HepG2 (cell line): ENCODE data around the gene NXN. TPM values are rescaled to one million over a fixed set of nuclear protein-coding genes. Genes with fewer than 3 reads are reported as not detected.

Experiments
- ATF7-NPFF ChIP-seq: sonication (generic); formaldehyde crosslinking; IDR thresholded peaks from 2 replicates; pipeline ENCODE4 v1.8.1; 2023; ENCODE audit warnings: mild to moderate bottlenecking, low read depth, missing genetic modification reagents, moderate library complexity
- CENPX ChIP-seq: sonication (generic); formaldehyde crosslinking; IDR thresholded peaks from 2 replicates; pipeline ENCODE4 v1.9.0; 2021; ENCODE audit warnings: mild to moderate bottlenecking, missing genetic modification reagents, moderate library complexity
- CHD4 ChIP-seq: fragments of 200-600 bp; sonication (generic); IDR thresholded peaks from 2 replicates; pipeline ENCODE4 v1.7.0; 2017; ENCODE audit warnings: mild to moderate bottlenecking, low read length, borderline replicate concordance
- DR1 ChIP-seq: sonication (generic); formaldehyde crosslinking; IDR thresholded peaks from 2 replicates; pipeline ENCODE4 v1.8.0; 2021; ENCODE audit warnings: mild to moderate bottlenecking, missing genetic modification reagents, inconsistent platforms
- FOXC1 ChIP-seq: sonication (generic); formaldehyde crosslinking; IDR thresholded peaks from 2 replicates; pipeline ENCODE4 v1.8.0; 2022; ENCODE audit warnings: mild to moderate bottlenecking, missing genetic modification reagents, borderline replicate concordance
- FOXO1 ChIP-seq: sonication (generic); formaldehyde crosslinking; IDR thresholded peaks from 2 replicates; pipeline ENCODE4 v1.4.0; 2020; ENCODE audit warnings: missing genetic modification reagents
- GMEB1 ChIP-seq: sonication (generic); formaldehyde crosslinking; IDR thresholded peaks from 2 replicates; pipeline ENCODE4 v1.5.1; 2020; ENCODE audit warnings: missing genetic modification reagents, mild to moderate bottlenecking, borderline replicate concordance
- HOXA3 ChIP-seq: sonication (generic); formaldehyde crosslinking; IDR thresholded peaks from 2 replicates; pipeline ENCODE4 v1.5.0; 2020; ENCODE audit warnings: missing genetic modification reagents
- HOXA9 ChIP-seq: sonication (generic); formaldehyde crosslinking; IDR thresholded peaks from 2 replicates; pipeline ENCODE4 v1.8.1; 2022; ENCODE audit warnings: missing genetic modification reagents, mild to moderate bottlenecking, moderate library complexity, borderline replicate concordance
- HOXD1 ChIP-seq: sonication (generic); formaldehyde crosslinking; IDR thresholded peaks from 2 replicates; pipeline ENCODE4 v1.5.0; 2020; ENCODE audit warnings: missing genetic modification reagents
- NFE2L1 ChIP-seq: sonication (generic); formaldehyde crosslinking; IDR thresholded peaks from 2 replicates; pipeline ENCODE4 v1.4.0; 2020; ENCODE audit warnings: missing genetic modification reagents, mild to moderate bottlenecking, borderline replicate concordance
- PLSCR1 ChIP-seq: sonication (generic); formaldehyde crosslinking; IDR thresholded peaks from 2 replicates; pipeline ENCODE4 v1.5.0; 2020; ENCODE audit warnings: missing genetic modification reagents, mild to moderate bottlenecking, borderline replicate concordance
- RXRA ChIP-seq: sonication (generic); formaldehyde crosslinking; IDR thresholded peaks from 2 replicates; pipeline ENCODE4 v1.5.1; 2020; ENCODE audit warnings: missing genetic modification reagents
- SIN3A ChIP-seq: IDR thresholded peaks from 2 replicates; pipeline ENCODE4 v1.6.1; 2011; ENCODE audit warnings: low read depth, mild to moderate bottlenecking, control low read depth, low read length, borderline replicate concordance
- SMAD1 ChIP-seq: sonication (generic); formaldehyde crosslinking; IDR thresholded peaks from 2 replicates; pipeline ENCODE4 v1.4.0; 2020; ENCODE audit warnings: missing genetic modification reagents, low read depth, mild to moderate bottlenecking, borderline replicate concordance
- ZBTB2 ChIP-seq: sonication (generic); formaldehyde crosslinking; IDR thresholded peaks from 2 replicates; pipeline ENCODE4 v1.8.0; 2022; ENCODE audit warnings: low read depth, missing genetic modification reagents
- ZBTB34 ChIP-seq: sonication (generic); formaldehyde crosslinking; IDR thresholded peaks from 2 replicates; pipeline ENCODE4 v1.8.0; 2022; ENCODE audit warnings: mild to moderate bottlenecking, missing genetic modification reagents
- ZBTB7A ChIP-seq: sonication (generic); formaldehyde crosslinking; IDR thresholded peaks from 2 replicates; pipeline ENCODE4 v1.8.0; 2022; ENCODE audit warnings: mild to moderate bottlenecking, missing genetic modification reagents
- ZNF225 ChIP-seq: sonication (generic); formaldehyde crosslinking; IDR thresholded peaks from 2 replicates; pipeline ENCODE4 v1.4.0; 2020; ENCODE audit warnings: mild to moderate bottlenecking, missing genetic modification reagents
- ZNF256 ChIP-seq: sonication (generic); formaldehyde crosslinking; conservative IDR thresholded peaks from 2 replicates; pipeline ENCODE4 v1.4.0; 2020; ENCODE audit warnings: missing genetic modification reagents
- ZNF607 ChIP-seq: sonication (generic); formaldehyde crosslinking; IDR thresholded peaks from 2 replicates; pipeline ENCODE4 v1.5.1; 2020; ENCODE audit warnings: missing genetic modification reagents, mild to moderate bottlenecking, borderline replicate concordance
- ZNF768 ChIP-seq: sonication (generic); formaldehyde crosslinking; IDR thresholded peaks from 2 replicates; pipeline ENCODE4 v1.4.0; 2020; ENCODE audit warnings: missing genetic modification reagents
- ZNF775 ChIP-seq: sonication (generic); formaldehyde crosslinking; IDR thresholded peaks from 2 replicates; pipeline ENCODE4 v1.4.0; 2020; ENCODE audit warnings: missing genetic modification reagents, mild to moderate bottlenecking, moderate library complexity, borderline replicate concordance
- ZNF781 ChIP-seq: sonication (generic); formaldehyde crosslinking; IDR thresholded peaks from 2 replicates; pipeline ENCODE4 v1.5.1; 2020; ENCODE audit warnings: borderline replicate concordance, mild to moderate bottlenecking, missing genetic modification reagents; ENCODE audit errors: not compliant biosample characterization
- polyA plus RNA-seq, 8 experiments: library from polyadenylated mRNA; depleted of rRNA in 3 of 8; stranded (reverse) in 7 of 8; unstranded in 1 of 8; fragments of >200 nt; fragmentation: Illumina TruSeq in 4 of 8; extraction: Trizol in 4 of 8; gene quantifications; 2 replicates each; pipeline versions ENCODE4 v1.2.1 to v1.2.3, GENCODE V29; 2011 to 2016; ENCODE audit warnings: low read depth in 4 of 8, missing spikeins in 1 of 8, mixed read lengths in 1 of 8; ENCODE audit not compliant: insufficient read depth in 1 of 8
- total RNA-seq, 5 experiments: library from RNA; depleted of rRNA; stranded (reverse); fragments of >200 nt; fragmentation: Illumina TruSeq; extraction: Trizol; gene quantifications; 2 replicates each; pipeline ENCODE4 v1.2.3, GENCODE V29; 2016; ENCODE audit warnings: low read depth in 1 of 5

Gene NXN
- total and polyA plus RNA-seq, 2 of the 13 experiments (the other 11 are each of a cell fraction or from before 2014, with no cell fraction given) = 22.2 to 24.3 TPM

- TF ChIP-seq ZBTB7A (CRISPR knock-in tag) (no peak), GMEB1 (CRISPR knock-in tag) (no peak), ATF7-NPFF (CRISPR knock-in tag) (no peak), ZBTB34 (CRISPR knock-in tag) (no peak), ZNF781 (no peak), ZNF768 (peak; percentile 39; the same call in 1 of the 2 replicates), HOXA9 (CRISPR knock-in tag) (no peak), DR1 (no peak), FOXO1 (CRISPR knock-in tag) (no peak), NFE2L1 (CRISPR knock-in tag) (no peak), ZNF607 (CRISPR knock-in tag) (no peak), HOXD1 (no peak), SIN3A (0 out of 2 replicates have a peak, but pooled peaks have one; percentile 16), ZNF775 (no peak), CHD4 (peak; percentile 90; the same call in 1 of the 2 replicates), SMAD1 (CRISPR knock-in tag) (no peak), FOXC1 (CRISPR knock-in tag) (no peak), HOXA3 (CRISPR knock-in tag) (peak; percentile 30; the same call in 1 of the 2 replicates), PLSCR1 (CRISPR knock-in tag) (no peak), RXRA (CRISPR knock-in tag) (no peak), ZNF256 (CRISPR knock-in tag) (no peak), ZNF225 (CRISPR knock-in tag) (no peak), ZBTB2 (CRISPR knock-in tag) (no peak), CENPX (CRISPR knock-in tag) (no peak)
Measured at GRCh38 chr17:980406-981291, 1.1 kb upstream of the NXN start (continued).
